Adrenal gland (tissue), 12 donors: ENCODE measurements around the gene TTYH3. TPM values are rescaled to one million over a fixed set of nuclear protein-coding genes. Genes with fewer than 3 reads are reported as not detected.

Experiments used
- DNase-seq, 7 donors: peaks; one replicate each; pipeline ENCODE4 v3.0.0-alpha.2; 2019 to 2020
- H3K27ac ChIP-seq, 5 donors: fragments of 200-600 bp; sonication (generic) in 4 of 5; 1 replicate in 3 of 5; 2 replicates in 2 of 5; pipeline versions ENCODE4 v1.5.1 to v1.8.0; 2016 to 2020; ENCODE audit warnings: mild to moderate bottlenecking in 1 of 5
- H3K27me3 ChIP-seq: fragments of 200-600 bp; 2 replicates; pipeline ENCODE4 v1.8.0; 2021
- H3K36me3 ChIP-seq, 2 donors: fragments of 200-600 bp; replicated peaks in 1 of 2; 1 replicate in 1 of 2; 2 replicates in 1 of 2; pipeline versions ENCODE4 v1.5.1 to v1.8.0; 2018 to 2022
- H3K4me1 ChIP-seq, 2 donors: fragments of 200-600 bp; replicated peaks in 1 of 2; 1 replicate in 1 of 2; 2 replicates in 1 of 2; pipeline versions ENCODE4 v1.5.1 to v1.8.0; 2018 to 2021
- H3K4me3 ChIP-seq, 4 donors: fragments of 200-600 bp; sonication (generic) in 3 of 4; one replicate each; pipeline ENCODE4 v1.5.1; 2016 to 2018
- H3K9me3 ChIP-seq, 3 donors: fragments of 200-600 bp; sonication (generic) in 1 of 3; replicated peaks in 1 of 3; 1 replicate in 2 of 3; 2 replicates in 1 of 3; pipeline versions ENCODE4 v1.5.1 to v1.8.0; 2016 to 2021
- POLR2A ChIP-seq, 2 donors: fragments of 450-650 bp; IDR thresholded peaks; one replicate each; pipeline ENCODE4 v1.6.1; 2017; ENCODE audit warnings: antibody characterized with exemption in 2 of 2, mild to moderate bottlenecking in 2 of 2, moderate library complexity in 1 of 2
- WGBS, 4 donors: extraction: QIAGEN DNeasy Blood & Tissue Kit in 2 of 4; methylation state at CpG; one replicate each; pipeline versions ENCODE4 v1.1.5 to v1.1.7; 2013 to 2017; 5-methylcytosine and 5-hydroxymethylcytosine counted together
- intact Hi-C, 2 donors: fragments of 100-400 bp; cut with DNase I; formaldehyde crosslinking; loops; one replicate each; pipeline versions ENCODE4 v1.14.1 to v1.15.0; 2022 to 2023
- polyA plus RNA-seq, 3 donors: library from polyadenylated mRNA; stranded (reverse); fragments of 200-250 nt in 2 of 3; fragments of 350-450 nt in 1 of 3; fragmentation: Illumina TruSeq in 1 of 3; extraction: RNeasy Lipid Tissue Mini Kit (QIAGEN cat#74804) in 1 of 3; gene quantifications; one replicate each; pipeline ENCODE4 v1.2.3, GENCODE V29; 2013 to 2014
- total RNA-seq, 9 donors: library from RNA; depleted of rRNA in 4 of 9; stranded (reverse); fragments of >200 nt in 4 of 9; fragments of 120-200 nt in 1 of 9; fragmentation: NEBNext Ultra II Directional in 1 of 9; extraction: Animal tissue kit (Norgen Biotek cat#: 25700) in 1 of 9; gene quantifications; one replicate each; pipeline versions ENCODE4 v1.1.0 to v1.2.4, GENCODE V29; 2013 to 2023
- TF ChIP-seq, protein P1 (sequence below), 6 experiments: fragments of 450-650 bp in 4 of 6; fragments of 200-600 bp in 2 of 6; sonication (generic) in 1 of 6; IDR thresholded peaks; 1 replicate in 5 of 6; 2 replicates in 1 of 6; pipeline versions ENCODE4 v1.5.1 to v1.8.0; 2016 to 2021; ENCODE audit warnings: antibody characterized with exemption in 6 of 6, mild to moderate bottlenecking in 2 of 6, moderate library complexity in 1 of 6
- donor health status: healthy with polysubstance abuse.
- donor health status: Bipolar disorder and iron deficiency.
- donor health status: DM: yes; HTN: yes; CAD: no.
- donor health status: DM: no; HTN: no; CAD: no.
- donor health status: DM: no; HTN: no; CAD: no.
- donor health status: DM: yes; HTN: yes; CAD: no.

The TTYH3 gene
- total and polyA plus RNA-seq, 12 donors: 5.2 to 86.3 (median 53.2) TPM

- Histone ChIP-seq H3K36me3 (no peaks in the 10 kb centered on the region), H3K4me3 (no peak overlapping the region), H3K9me3 (no peaks in the 10 kb centered on the region), H3K27ac (no peak overlapping the region), H3K4me1 (peaks cover 0 to 4% of the 10 kb centered on the region in 2 donors), H3K27me3 (no peaks in the 10 kb centered on the region)
- 83 to 86% (median 85%) methylated on average over 13 to 14 of the region's 14 CpGs for WGBS, 4 donors
- TF ChIP-seq, protein P1, sequence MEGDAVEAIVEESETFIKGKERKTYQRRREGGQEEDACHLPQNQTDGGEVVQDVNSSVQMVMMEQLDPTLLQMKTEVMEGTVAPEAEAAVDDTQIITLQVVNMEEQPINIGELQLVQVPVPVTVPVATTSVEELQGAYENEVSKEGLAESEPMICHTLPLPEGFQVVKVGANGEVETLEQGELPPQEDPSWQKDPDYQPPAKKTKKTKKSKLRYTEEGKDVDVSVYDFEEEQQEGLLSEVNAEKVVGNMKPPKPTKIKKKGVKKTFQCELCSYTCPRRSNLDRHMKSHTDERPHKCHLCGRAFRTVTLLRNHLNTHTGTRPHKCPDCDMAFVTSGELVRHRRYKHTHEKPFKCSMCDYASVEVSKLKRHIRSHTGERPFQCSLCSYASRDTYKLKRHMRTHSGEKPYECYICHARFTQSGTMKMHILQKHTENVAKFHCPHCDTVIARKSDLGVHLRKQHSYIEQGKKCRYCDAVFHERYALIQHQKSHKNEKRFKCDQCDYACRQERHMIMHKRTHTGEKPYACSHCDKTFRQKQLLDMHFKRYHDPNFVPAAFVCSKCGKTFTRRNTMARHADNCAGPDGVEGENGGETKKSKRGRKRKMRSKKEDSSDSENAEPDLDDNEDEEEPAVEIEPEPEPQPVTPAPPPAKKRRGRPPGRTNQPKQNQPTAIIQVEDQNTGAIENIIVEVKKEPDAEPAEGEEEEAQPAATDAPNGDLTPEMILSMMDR (IDR thresholded peaks at IDR 0.05): no peak
- no peak for TF ChIP-seq POLR2A (IDR thresholded peaks at IDR 0.05)
- no peak for DNase-seq
- intact Hi-C loops: no loop called here
Observed at GRCh38 chr7:2705371-2706096, 73.7 kb downstream of the TTYH3 start.

- no peak for DNase-seq
- Histone ChIP-seq H3K9me3 (no peaks in the 10 kb centered on the region), H3K4me3 (no peak overlapping the region), H3K4me1 (peaks cover 0 to 4% of the 10 kb centered on the region in 2 donors), H3K27ac (no peak overlapping the region), H3K36me3 (no peaks in the 10 kb centered on the region), H3K27me3 (no peaks in the 10 kb centered on the region)
- intact Hi-C loops: no loop called here
- 58 to 69% (median 62%) methylated on average over 6 of the region's 6 CpGs for WGBS, 4 donors
- TF ChIP-seq POLR2A (IDR thresholded peaks at IDR 0.05): no peak
- TF ChIP-seq, protein P1 (IDR thresholded peaks at IDR 0.05): no peak
Observed at GRCh38 chr7:2706685-2707126, 74.9 kb downstream of the TTYH3 start.

- no peak for DNase-seq
- no peak overlapping the region for H3K27ac ChIP-seq
- no peaks in the 10 kb centered on the region for H3K27me3 ChIP-seq
- no peak overlapping the region for H3K4me3 ChIP-seq
- intact Hi-C loops: no loop called here
- TF ChIP-seq POLR2A (IDR thresholded peaks at IDR 0.05): no peak
- TF ChIP-seq, protein P1 (IDR thresholded peaks at IDR 0.05): no peak
- 70 to 78% (median 76%) methylated on average over 8 of the region's 8 CpGs for WGBS, 4 donors
- H3K9me3 ChIP-seq: no peaks in the 10 kb centered on the region
- H3K4me1 ChIP-seq: peaks cover 0 to 4% of the 10 kb centered on the region in 2 donors
- no peaks in the 10 kb centered on the region for H3K36me3 ChIP-seq
Observed at GRCh38 chr7:2707481-2707880, 75.7 kb downstream of the TTYH3 start.

DNA sequence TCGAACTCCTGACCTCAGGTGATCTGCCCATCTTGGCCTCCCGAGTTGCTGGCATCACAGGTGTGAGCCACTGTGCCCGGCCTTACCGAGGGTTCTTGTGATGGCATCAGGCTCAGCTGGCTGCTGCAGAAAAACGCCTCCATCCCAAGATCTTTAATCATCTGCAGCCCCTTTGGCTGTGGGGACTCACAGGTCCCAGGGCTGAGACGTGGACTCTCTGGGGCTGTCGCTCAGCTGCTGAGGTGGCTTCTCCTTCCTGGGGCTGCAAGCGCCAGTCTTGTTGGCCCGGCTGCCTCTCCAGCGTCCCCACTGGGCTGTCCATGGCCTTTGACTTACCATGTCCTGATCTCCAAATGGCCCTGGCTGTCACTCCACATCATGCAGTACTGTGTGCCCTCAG, 76.3 kb downstream of the TTYH3 start:
- peaks cover 0 to 4% of the 10 kb centered on the region in 2 donors for H3K4me1 ChIP-seq
- H3K27me3 ChIP-seq: no peaks in the 10 kb centered on the region
- intact Hi-C loops: no loop called here
- no peak for DNase-seq
- no peaks in the 10 kb centered on the region for H3K9me3 ChIP-seq
- no peak overlapping the region for H3K4me3 ChIP-seq
- 84 to 93% (median 92%) methylated on average over 4 to 10 of the region's 10 CpGs; no CpG with 5 or more reads in 1 of the 4 donors for WGBS, 4 donors
- H3K36me3 ChIP-seq: no peaks in the 10 kb centered on the region
- H3K27ac ChIP-seq: no peak overlapping the region
- TF ChIP-seq, protein P1 (IDR thresholded peaks at IDR 0.05): no peak
- TF ChIP-seq POLR2A (IDR thresholded peaks at IDR 0.05): no peak
